Head of caudate nucleus (tissue), 42 donors: ENCODE measurements around the gene SQOR.

Experiments
- DNase-seq, 42 donors: peaks; one replicate each; pipeline versions ENCODE4 v3.0.0 to v3.0.0-alpha.2; 2020 to 2021; ENCODE audit warnings: mixed read lengths in 7 of 42
- intact Hi-C: fragments of 100-400 bp; cut with DNase I; formaldehyde crosslinking; loops from one replicate; pipeline ENCODE4 v1.15.0; 2022

SQOR gene

DNA sequence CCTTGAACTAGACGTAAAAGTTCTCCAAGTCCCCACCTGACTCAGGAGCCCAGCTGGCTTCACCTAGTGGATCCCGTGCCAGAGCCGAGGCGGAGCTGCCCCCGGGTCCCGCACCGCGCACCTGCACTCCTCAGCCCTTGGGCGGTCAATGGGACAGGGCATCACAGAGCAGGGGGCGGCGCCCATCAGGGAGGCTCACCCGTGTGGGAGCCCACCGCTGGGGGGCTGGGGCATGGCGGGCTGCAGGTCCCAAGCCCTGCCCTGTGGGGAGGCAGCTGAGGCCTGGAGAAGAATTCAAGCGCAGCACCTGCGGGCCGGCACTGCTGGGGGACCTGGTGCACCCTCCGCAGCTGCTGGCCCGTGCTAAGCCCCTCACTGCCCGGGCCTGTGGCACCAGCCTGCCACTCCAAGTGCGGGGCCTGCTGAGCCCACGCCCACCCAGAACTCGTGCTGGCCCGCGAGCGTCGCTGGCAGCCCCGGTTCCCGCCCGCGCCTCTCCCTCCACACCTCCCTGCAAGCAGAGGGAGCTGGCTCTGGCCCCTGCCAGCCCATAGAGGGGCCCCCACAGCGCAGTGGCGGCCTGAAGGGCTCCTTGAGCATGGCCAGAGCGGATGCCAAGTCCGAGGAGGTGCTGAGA lies 16.2 kb downstream of the SQOR start:
- intact Hi-C loops: no loop called here
- no peak for DNase-seq

DNA sequence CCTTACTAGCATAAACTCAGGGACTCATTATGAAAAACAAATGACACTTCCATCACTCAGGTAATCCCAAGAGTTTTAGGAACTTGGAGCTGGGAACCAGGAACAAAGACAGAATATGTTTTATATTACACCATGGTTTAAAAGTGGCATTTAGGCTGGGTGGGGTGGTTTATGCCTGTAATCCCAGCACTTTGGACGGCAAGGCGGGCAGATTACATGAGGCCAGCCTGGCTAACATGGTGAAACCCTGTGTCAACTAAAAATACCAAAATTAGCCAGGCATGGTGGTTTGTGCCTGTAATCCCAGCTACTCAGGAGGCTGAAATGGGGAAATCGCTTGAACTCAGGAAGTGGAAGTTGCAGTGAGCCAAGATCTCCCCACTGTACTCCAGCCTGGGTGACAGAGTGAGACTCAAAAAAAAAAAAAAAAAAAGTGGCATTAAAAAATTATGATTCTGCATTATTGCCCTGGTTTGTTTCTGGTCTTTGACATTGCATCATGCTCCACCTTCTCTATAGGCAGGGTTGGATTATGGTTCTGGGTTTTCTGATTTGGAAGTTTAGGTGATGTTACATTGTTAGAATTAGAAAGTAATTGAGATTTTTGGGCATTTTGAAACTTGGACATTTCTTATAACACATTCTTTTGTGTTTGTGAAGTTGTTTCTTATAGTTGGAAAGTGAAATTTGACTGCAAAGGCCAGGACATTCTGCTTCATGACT lies 19.0 kb downstream of the SQOR start:
- no peak for DNase-seq
- intact Hi-C loops: no loop called here

DNA sequence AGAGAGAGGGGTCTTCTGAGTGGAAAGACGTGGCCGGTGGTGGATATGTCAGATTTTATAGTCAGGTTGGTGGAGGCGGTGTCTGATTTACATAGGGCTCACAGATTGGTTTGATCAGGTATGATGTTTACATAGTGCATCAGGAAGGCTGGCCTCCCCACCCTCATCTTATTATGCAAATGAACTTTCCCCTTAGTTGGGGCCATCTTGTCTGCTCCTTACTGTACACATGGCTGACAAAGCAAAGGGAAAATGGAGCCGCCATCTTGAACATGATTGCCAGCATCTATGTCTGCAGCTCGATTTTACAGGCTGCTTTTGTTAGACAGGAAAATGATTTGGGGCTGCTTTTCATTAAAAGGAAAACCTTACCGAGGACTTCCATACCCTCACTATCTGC lies 19.9 kb downstream of the SQOR start:
- intact Hi-C loops: no loop called here
- no peak for DNase-seq

DNA sequence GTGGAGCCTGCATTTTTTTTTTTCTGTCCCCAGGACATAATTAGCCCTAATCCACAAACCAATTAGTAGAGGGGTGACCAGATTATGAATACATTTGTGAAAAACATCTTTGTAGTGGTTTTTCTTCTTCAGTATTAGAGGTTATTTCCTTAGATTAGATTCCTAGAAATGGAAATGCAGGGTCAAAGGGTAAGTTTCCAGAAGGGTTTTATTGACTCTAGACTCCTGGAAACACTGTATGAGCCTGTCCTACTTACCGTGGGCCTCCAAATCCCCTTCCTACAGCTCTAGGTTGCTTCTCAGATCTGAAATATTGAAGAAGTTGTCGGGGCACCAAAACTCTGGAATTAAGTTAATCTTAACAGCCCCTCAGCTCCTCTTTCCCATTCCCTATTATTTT lies 22.4 kb downstream of the SQOR start:
- intact Hi-C loops: no loop called here
- DNase-seq: no peak

- intact Hi-C loops: no loop called here
- no peak for DNase-seq
These were observed 23.1 kb downstream of the SQOR start for GRCh38 chr15:45657764-45658545.

GRCh38 chr15:45660231-45660979 lies 25.6 kb downstream of the SQOR start:
- intact Hi-C loops: no loop called here
- no peak for DNase-seq

GRCh38 chr15:45662375-45662774 lies 27.5 kb downstream of the SQOR start:
- DNase-seq: no peak
- intact Hi-C loops: no loop called here

GRCh38 chr15:45664451-45664850 lies 29.6 kb downstream of the SQOR start:
- DNase-seq: no peak

GRCh38 chr15:45665261-45665660 lies 30.4 kb downstream of the SQOR start:
- no peak for DNase-seq
- intact Hi-C loops: no loop called here

More at GRCh38 chr15:45664451-45664850, 29.6 kb downstream of the SQOR start:
- intact Hi-C loops: no loop called here

GRCh38 chr15:45666119-45666875 lies 31.5 kb downstream of the SQOR start:
- no peak for DNase-seq
- intact Hi-C loops: no loop called here

DNA sequence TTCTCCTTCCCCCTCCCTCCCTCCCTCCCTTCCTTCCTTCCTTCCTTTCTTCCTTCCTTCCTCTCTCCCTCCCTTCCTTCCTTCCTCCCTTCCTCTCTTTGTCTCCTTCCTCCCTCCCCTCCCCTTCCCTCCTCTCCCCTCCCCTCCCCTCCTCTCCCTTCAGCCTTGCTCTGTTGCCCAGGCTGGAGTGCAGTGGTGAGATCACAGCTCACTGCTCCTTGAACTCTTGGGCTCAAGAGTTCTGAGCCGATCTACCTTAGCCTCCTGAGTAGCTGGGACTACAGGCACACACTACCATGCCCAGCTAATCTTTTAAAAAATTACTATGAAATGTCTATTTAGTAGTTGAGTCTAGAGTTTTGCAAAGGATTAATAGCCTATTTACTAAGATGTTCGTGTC lies 32.2 kb downstream of the SQOR start:
- intact Hi-C loops: no loop called here
- DNase-seq: no peak

DNA sequence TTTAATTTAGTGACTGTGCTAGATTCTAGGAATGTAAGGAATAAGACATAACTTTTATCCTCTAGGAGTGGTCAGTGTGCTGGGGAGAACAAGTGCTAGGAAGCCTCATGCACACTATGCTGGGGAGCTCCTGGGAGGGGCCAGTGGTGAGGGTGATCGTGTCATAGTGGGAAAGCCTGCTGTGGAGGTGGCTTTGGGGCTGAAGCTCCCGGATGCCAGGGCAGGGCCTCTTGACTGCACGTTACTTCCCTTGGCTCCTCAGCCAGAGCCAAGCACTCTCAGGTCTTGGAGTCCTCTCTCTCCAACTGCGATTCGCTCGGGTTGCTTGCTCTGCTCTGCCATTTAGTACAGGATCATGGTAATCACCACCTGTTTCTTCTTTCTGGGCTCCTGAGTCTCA lies 33.6 kb downstream of the SQOR start:
- DNase-seq: no peak
- intact Hi-C loops: no loop called here

GRCh38 chr15:45669422-45669821 lies 34.6 kb downstream of the SQOR start:
- DNase-seq: no peak
- intact Hi-C loops: no loop called here

- intact Hi-C loops: no loop called here
These were observed 35.3 kb downstream of the SQOR start for GRCh38 chr15:45670091-45670490.

DNA sequence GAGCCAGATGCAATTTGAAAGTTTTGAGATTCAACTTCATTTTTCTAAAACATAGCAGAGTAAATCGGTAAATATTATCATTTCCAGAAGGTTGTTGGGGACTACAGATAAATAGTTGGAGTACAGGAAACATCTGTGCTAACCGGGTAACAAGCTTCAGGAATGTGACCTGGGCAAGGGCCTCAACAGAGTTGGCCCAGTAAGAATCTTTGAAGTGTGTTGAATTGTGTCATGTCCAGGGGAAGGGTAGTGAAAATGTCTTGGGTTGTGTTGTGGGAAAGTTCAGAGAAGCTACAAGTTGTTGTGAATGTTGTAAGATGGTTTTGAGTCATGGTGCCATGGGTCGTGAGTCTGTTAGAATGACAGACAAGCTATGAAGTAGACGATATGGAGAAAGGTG lies 35.7 kb downstream of the SQOR start:
- no peak for DNase-seq
- intact Hi-C loops: no loop called here

More at GRCh38 chr15:45670091-45670490, 35.3 kb downstream of the SQOR start:
- DNase-seq: no peak

GRCh38 chr15:45674677-45675076 lies 39.8 kb downstream of the SQOR start:
- intact Hi-C loops: no loop called here
- no peak for DNase-seq

DNA sequence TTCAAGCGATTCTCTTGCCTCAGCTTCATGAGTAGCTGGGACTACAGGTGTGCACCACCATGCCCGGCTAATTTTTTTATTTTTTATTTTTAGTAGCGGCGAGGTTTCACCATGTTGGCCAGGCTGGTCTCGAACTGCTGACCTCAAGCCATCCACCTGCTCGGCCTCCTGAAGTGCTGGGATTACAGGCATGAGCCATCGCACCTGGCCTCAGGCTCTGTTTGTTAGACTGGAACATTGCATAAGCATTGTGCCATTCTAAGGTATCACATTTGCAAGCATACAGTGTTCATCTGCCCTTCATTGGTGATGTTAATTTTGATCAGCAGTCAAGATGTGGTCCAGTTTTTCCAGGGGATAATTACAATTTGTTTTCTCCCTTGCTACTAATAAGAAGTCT lies 43.0 kb downstream of the SQOR start:
- intact Hi-C loops: no loop called here
- no peak for DNase-seq

DNA sequence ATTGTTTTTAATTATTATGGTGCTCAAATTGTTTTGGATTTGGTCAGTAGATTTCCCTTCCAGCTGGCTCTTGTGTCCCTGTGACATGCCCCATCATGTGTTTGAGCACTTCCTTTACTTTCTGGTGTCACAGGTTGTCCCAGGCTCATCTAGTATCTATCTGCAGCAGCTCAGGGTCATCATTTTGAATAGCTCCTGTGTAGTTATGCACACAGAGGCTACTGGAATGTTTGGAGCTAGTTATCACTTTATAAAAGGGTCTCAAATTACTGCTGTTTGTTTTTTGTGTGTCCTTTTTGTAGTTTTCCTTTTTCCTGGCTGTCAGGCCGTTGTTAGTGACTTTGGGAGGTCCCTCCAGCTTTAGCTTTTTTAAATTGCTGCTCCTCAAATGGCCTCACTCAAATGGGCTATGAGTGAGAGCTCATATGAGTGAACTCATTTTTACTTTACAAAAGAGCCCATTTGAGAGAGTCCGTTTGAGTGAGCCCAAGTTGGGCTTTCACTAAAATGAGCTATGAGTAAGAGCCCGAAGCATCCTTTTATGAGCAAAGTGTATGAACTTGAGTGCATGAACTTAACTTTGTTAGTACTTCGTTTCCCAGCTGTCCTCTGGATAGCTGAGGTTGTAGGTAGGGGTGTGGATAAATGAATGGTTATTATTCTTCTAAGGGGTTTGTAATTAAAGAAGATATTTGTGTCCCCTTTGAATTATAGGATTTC lies 43.8 kb downstream of the SQOR start:
- intact Hi-C loops: no loop called here
- no peak for DNase-seq
